Esophagus squamous epithelium (tissue), 5 donors: ENCODE measurements around the gene DUS2. TPM values are rescaled to one million over a fixed set of nuclear protein-coding genes. Genes with fewer than 3 reads are reported as not detected.

Experiments used
- DNase-seq: peaks from one replicate; lab custom pipeline; 2025; lab: John Stamatoyannopoulos, UW
- H3K27ac ChIP-seq, 4 donors: fragments of 200-600 bp; sonication (generic); one replicate each; pipeline ENCODE4 v1.5.1; 2016 to 2019; ENCODE audit warnings: mild to moderate bottlenecking in 1 of 4
- H3K27me3 ChIP-seq, 4 donors: fragments of 200-600 bp; sonication (generic); 1 replicate in 3 of 4; 2 replicates in 1 of 4; pipeline versions ENCODE4 v1.5.1 to v1.6.0; 2017 to 2021; ENCODE audit warnings: antibody characterized with exemption in 1 of 4
- H3K36me3 ChIP-seq, 3 donors: fragments of 200-600 bp; sonication (generic); one replicate each; pipeline ENCODE4 v1.5.1; 2016 to 2019
- H3K4me1 ChIP-seq, 3 donors: fragments of 200-600 bp; sonication (generic); one replicate each; pipeline ENCODE4 v1.5.1; 2017 to 2019
- H3K4me3 ChIP-seq, 4 donors: fragments of 200-600 bp; sonication (generic); 1 replicate in 3 of 4; 2 replicates in 1 of 4; pipeline ENCODE4 v1.5.1; 2016 to 2019; ENCODE audit warnings: mild to moderate bottlenecking in 2 of 4, moderate library complexity in 1 of 4
- H3K9me3 ChIP-seq, 3 donors: fragments of 200-600 bp; sonication (generic); one replicate each; pipeline ENCODE4 v1.5.1; 2016 to 2019
- CTCF ChIP-seq, 6 experiments: fragments of 450-650 bp in 4 of 6; fragments of 200-600 bp in 2 of 6; sonication (generic) in 2 of 6; IDR thresholded peaks; one replicate each; pipeline ENCODE4 v1.5.1; 2016 to 2019; ENCODE audit warnings: antibody characterized with exemption in 6 of 6, mild to moderate bottlenecking in 4 of 6, moderate library complexity in 4 of 6
- POLR2A ChIP-seq, 4 donors: fragments of 450-650 bp; IDR thresholded peaks; one replicate each; pipeline ENCODE4 v1.6.1; 2017; ENCODE audit warnings: antibody characterized with exemption in 4 of 4, mild to moderate bottlenecking in 4 of 4, moderate library complexity in 3 of 4
- WGBS, 2 donors: methylation state at CpG; one replicate each; pipeline ENCODE4 v1.1.5; 2018; 5-methylcytosine and 5-hydroxymethylcytosine counted together
- intact Hi-C: fragments of 100-400 bp; cut with DNase I; formaldehyde crosslinking; loops from one replicate; pipeline ENCODE4 v1.15.0; 2022
- total RNA-seq, 4 donors: library from RNA; depleted of rRNA; stranded (reverse); fragments of >200 nt; gene quantifications; one replicate each; pipeline ENCODE4 v1.1.0, GENCODE V29; 2016
- donor health status: DM: yes; HTN: yes; CAD: no.

The DUS2 gene
- total RNA-seq, 4 donors from 2014 or later = 9.9 to 26.1 (median 14.7) TPM

- no peak overlapping the region for H3K4me3 ChIP-seq
- no peaks in the 10 kb centered on the region for H3K27me3 ChIP-seq
- H3K9me3 ChIP-seq = no peaks in the 10 kb centered on the region
- intact Hi-C loops = no loop called here
- DNase-seq = no peak
- H3K36me3 ChIP-seq = no peaks in the 10 kb centered on the region
- 66 to 79% methylated on average over 10 of the region's 11 CpGs for WGBS, 2 donors
- TF ChIP-seq CTCF (IDR thresholded peaks at IDR 0.05) (no peak), POLR2A (IDR thresholded peaks at IDR 0.05) (no peak)
- peak overlapping the region in 1 of 4 donors; percentile 7 for H3K27ac ChIP-seq
- peaks cover 0 to 26% (median 11%) of the 10 kb centered on the region in 3 donors for H3K4me1 ChIP-seq
These were observed 35.5 kb upstream of the DUS2 start for GRCh38 chr16:67987460-67988160.

GRCh38 chr16:67988675-67989074 is 34.4 kb upstream of the DUS2 start:
- intact Hi-C loops = no loop called here
- 67 to 71% methylated on average over 3 of the region's 3 CpGs for WGBS, 2 donors
- no peaks in the 10 kb centered on the region for H3K36me3 ChIP-seq

GRCh38 chr16:67989322-67990017 is 33.6 kb upstream of the DUS2 start:
- peaks cover 12 to 28% (median 14%) of the 10 kb centered on the region in 3 donors for H3K4me1 ChIP-seq
- no peak overlapping the region for H3K27ac ChIP-seq
- H3K4me3 ChIP-seq = no peak overlapping the region
- H3K9me3 ChIP-seq = no peaks in the 10 kb centered on the region
- DNase-seq = no peak
- WGBS, 2 donors = 80 to 100% methylated on average over 4 to 5 of the region's 8 CpGs
- intact Hi-C loops = loop anchor here (5.0 kb wide), 1 partner anchor 53 kb away; no protein-coding TSS in a partner anchor
- no peaks in the 10 kb centered on the region for H3K27me3 ChIP-seq
- H3K36me3 ChIP-seq = no peaks in the 10 kb centered on the region
- TF ChIP-seq CTCF (IDR thresholded peaks at IDR 0.05) (no peak), POLR2A (IDR thresholded peaks at IDR 0.05) (no peak)

More at GRCh38 chr16:67988675-67989074, 34.4 kb upstream of the DUS2 start:
- no peak for DNase-seq
- Histone ChIP-seq H3K27me3 (no peaks in the 10 kb centered on the region), H3K4me3 (no peak overlapping the region), H3K9me3 (no peaks in the 10 kb centered on the region), H3K27ac (no peak overlapping the region), H3K4me1 (peaks cover 10 to 32% (median 16%) of the 10 kb centered on the region in 3 donors)
- TF ChIP-seq POLR2A (IDR thresholded peaks at IDR 0.05) (no peak), CTCF (IDR thresholded peaks at IDR 0.05) (no peak)

GRCh38 chr16:67990018-67990386 is 33.1 kb upstream of the DUS2 start:
- no peaks in the 10 kb centered on the region for H3K27me3 ChIP-seq
- no peaks in the 10 kb centered on the region for H3K9me3 ChIP-seq
- peaks cover 10 to 23% (median 14%) of the 10 kb centered on the region in 3 donors for H3K4me1 ChIP-seq
- 81% methylated on average over 2 of the region's 6 CpGs; no CpG with 5 or more reads in 1 of the 2 donors for WGBS, 2 donors
- H3K27ac ChIP-seq = no peak overlapping the region
- TF ChIP-seq POLR2A (IDR thresholded peaks at IDR 0.05) (no peak), CTCF (IDR thresholded peaks at IDR 0.05) (no peak)
- H3K4me3 ChIP-seq = no peak overlapping the region
- DNase-seq = no peak
- no peaks in the 10 kb centered on the region for H3K36me3 ChIP-seq
- intact Hi-C loops = loop anchor here (5.0 kb wide), 1 partner anchor 52 kb away; no protein-coding TSS in a partner anchor
